ENCODE measurements around the gene STAMBP.

GRCh38 chr2:73892631-73893329 is 64.0 kb downstream of the STAMBP start, which contains the start of gene ACTG2:
- TF ChIP-seq, protein P1, sequence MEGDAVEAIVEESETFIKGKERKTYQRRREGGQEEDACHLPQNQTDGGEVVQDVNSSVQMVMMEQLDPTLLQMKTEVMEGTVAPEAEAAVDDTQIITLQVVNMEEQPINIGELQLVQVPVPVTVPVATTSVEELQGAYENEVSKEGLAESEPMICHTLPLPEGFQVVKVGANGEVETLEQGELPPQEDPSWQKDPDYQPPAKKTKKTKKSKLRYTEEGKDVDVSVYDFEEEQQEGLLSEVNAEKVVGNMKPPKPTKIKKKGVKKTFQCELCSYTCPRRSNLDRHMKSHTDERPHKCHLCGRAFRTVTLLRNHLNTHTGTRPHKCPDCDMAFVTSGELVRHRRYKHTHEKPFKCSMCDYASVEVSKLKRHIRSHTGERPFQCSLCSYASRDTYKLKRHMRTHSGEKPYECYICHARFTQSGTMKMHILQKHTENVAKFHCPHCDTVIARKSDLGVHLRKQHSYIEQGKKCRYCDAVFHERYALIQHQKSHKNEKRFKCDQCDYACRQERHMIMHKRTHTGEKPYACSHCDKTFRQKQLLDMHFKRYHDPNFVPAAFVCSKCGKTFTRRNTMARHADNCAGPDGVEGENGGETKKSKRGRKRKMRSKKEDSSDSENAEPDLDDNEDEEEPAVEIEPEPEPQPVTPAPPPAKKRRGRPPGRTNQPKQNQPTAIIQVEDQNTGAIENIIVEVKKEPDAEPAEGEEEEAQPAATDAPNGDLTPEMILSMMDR (IDR thresholded peaks at IDR 0.05; ENCODE audit: insufficient read depth, low read length, poor library complexity, severe bottlenecking): no peak
- TF ChIP-seq EZH2phosphoT487 (conservative IDR thresholded peaks at IDR 0.05; ENCODE audit: low read length): no peak

Data from SU-DHL-6 (cell line).